Erythroblast (primary cell): ENCODE measurements around the gene WNT11.

ENCODE experiments used
- GATA1 ChIP-seq: IDR thresholded peaks from 2 replicates; pipeline ENCODE4 v1.6.1; 2011; ENCODE audit warnings: low read depth, mild to moderate bottlenecking, control low read depth, low read length, moderate library complexity
- POLR2A ChIP-seq: IDR thresholded peaks from 2 replicates; pipeline ENCODE4 v1.6.1; 2011; ENCODE audit warnings: mild to moderate bottlenecking, low read length

DNA sequence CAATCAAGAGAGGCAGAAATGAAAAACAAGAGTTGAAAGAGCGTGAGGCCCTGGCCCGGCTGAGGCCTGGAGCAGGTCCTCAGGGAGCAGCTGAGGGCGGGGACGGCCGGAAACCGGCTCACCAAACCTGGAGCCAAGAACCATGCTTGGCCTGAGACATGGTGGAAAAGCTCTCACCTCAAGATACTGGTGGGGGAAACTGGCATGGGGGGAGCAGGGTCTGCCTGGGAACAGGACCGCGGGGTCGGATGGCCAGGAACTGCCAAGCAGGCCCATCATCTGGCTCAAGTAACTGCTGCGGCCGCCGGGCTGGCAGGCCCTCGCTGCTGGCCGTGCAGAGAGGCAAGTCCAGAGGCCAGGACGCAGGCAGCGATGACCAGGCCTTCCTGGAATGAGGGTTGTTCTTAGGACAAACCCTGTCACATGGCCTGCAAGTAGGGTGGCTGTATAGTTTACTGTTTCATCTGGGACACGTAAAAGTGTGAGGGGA lies 18.9 kb upstream of the WNT11 start:
- no peak for TF ChIP-seq POLR2A
- no peak for TF ChIP-seq GATA1
